Osteoblast (primary cell): ENCODE data around the gene ANGEL2. TPM values are rescaled to one million over a fixed set of nuclear protein-coding genes. Genes with fewer than 3 reads are reported as not detected.
A peak's percentile ranks its signal among the peaks of the same experiment; 100 is the strongest.
"Not testable (repeated sequence)": the region's sequence is repeated elsewhere in the genome, so short reads cannot be mapped to it uniquely, and the experiment has no call there.

Experiments
- DNase-seq: peaks from one replicate; pipeline ENCODE4 v3.0.0; 2011; ENCODE audit warnings: low spot score, mixed read lengths; ENCODE audit not compliant: insufficient read length; ENCODE audit errors: missing footprints
- H2AFZ ChIP-seq: 2 replicates; pipeline ENCODE4 v1.6.0; 2011; ENCODE audit warnings: mild to moderate bottlenecking, low read length
- H3K27ac ChIP-seq: 2 replicates; pipeline ENCODE4 v1.5.1; 2011; ENCODE audit warnings: mild to moderate bottlenecking, low read depth, low read length, moderate library complexity
- H3K27me3 ChIP-seq: 2 replicates; pipeline ENCODE4 v1.6.0; 2012; ENCODE audit warnings: mild to moderate bottlenecking, control low read depth, inconsistent platforms, low read length, moderate library complexity; ENCODE audit not compliant: insufficient read depth
- H3K36me3 ChIP-seq: 2 replicates; pipeline ENCODE4 v1.5.1; 2011; ENCODE audit warnings: mild to moderate bottlenecking, low read length, control low read depth, moderate library complexity; ENCODE audit not compliant: insufficient read depth
- H3K4me1 ChIP-seq: 2 replicates; pipeline ENCODE4 v1.5.1; 2011; ENCODE audit warnings: mild to moderate bottlenecking, low read length, control low read depth, moderate library complexity; ENCODE audit not compliant: insufficient read depth
- H3K4me2 ChIP-seq: 2 replicates; pipeline ENCODE4 v1.6.0; 2011; ENCODE audit warnings: mild to moderate bottlenecking, low read length; ENCODE audit not compliant: insufficient read depth
- H3K4me3 ChIP-seq: fragments of 200-600 bp; sonication (generic); 3 replicates; pipeline ENCODE4 v1.5.1; 2012; ENCODE audit warnings: mild to moderate bottlenecking, low read length, inconsistent platforms; ENCODE audit not compliant: insufficient read depth
- H3K79me2 ChIP-seq: 2 replicates; pipeline ENCODE4 v1.6.0; 2012; ENCODE audit warnings: mild to moderate bottlenecking, low read length, control low read depth, inconsistent platforms; ENCODE audit not compliant: insufficient read depth
- H3K9me3 ChIP-seq: 2 replicates; pipeline ENCODE4 v1.5.1; 2011; ENCODE audit warnings: low read depth, low read length, control low read depth
- H4K20me1 ChIP-seq: 2 replicates; pipeline ENCODE4 v1.6.0; 2012; ENCODE audit warnings: mild to moderate bottlenecking, low read length, control low read depth; ENCODE audit not compliant: insufficient read depth
- total RNA-seq: library from RNA; depleted of rRNA; stranded (reverse); fragments of >200 nt; gene quantifications from 2 replicates; pipeline ENCODE4 v1.2.3, GENCODE V29; 2012
- TF ChIP-seq, protein P1 (sequence below): IDR thresholded peaks from 2 replicates; pipeline ENCODE4 v1.5.1; 2011; ENCODE audit warnings: mild to moderate bottlenecking, low read depth, low read length, moderate library complexity; ENCODE audit errors: extremely low read depth

The ANGEL2 gene
- total RNA-seq, 1 donor, result 46.3 TPM

DNA sequence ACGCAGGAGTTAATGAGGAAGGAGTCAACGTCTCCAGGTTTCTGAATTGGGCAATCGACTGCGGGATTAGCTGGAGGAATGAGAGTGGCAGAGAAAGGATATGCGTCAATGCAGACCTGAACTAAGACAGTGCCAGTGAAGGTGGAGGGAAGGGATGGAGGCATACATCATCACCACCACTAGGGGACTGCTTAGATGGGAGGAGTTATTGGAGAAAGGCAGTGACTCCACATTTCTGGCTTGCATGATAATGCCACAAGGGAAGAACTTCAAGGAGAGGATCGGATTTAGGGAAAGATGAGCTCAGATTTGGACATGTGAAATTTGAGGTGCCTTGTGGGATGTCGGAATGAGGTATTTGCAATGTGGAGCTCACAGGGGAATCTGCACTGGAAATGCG is 47.9 kb downstream of the ANGEL2 start:
- DNase-seq, result peak; percentile 93
- peak overlapping the region; percentile 42 for H3K4me2 ChIP-seq
- peaks cover 3% of the 10 kb centered on the region for H3K27me3 ChIP-seq
- H3K4me1 ChIP-seq, result no peaks in the 10 kb centered on the region
- no peak overlapping the region for H2AFZ ChIP-seq
- no peak overlapping the region for H3K27ac ChIP-seq
- H3K4me3 ChIP-seq, result no peak overlapping the region
- H3K36me3 ChIP-seq, result no peaks in the 10 kb centered on the region
- no peaks in the 10 kb centered on the region for H3K9me3 ChIP-seq
- TF ChIP-seq, protein P1, sequence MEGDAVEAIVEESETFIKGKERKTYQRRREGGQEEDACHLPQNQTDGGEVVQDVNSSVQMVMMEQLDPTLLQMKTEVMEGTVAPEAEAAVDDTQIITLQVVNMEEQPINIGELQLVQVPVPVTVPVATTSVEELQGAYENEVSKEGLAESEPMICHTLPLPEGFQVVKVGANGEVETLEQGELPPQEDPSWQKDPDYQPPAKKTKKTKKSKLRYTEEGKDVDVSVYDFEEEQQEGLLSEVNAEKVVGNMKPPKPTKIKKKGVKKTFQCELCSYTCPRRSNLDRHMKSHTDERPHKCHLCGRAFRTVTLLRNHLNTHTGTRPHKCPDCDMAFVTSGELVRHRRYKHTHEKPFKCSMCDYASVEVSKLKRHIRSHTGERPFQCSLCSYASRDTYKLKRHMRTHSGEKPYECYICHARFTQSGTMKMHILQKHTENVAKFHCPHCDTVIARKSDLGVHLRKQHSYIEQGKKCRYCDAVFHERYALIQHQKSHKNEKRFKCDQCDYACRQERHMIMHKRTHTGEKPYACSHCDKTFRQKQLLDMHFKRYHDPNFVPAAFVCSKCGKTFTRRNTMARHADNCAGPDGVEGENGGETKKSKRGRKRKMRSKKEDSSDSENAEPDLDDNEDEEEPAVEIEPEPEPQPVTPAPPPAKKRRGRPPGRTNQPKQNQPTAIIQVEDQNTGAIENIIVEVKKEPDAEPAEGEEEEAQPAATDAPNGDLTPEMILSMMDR, result peak; percentile 74
- no peaks in the 10 kb centered on the region for H3K79me2 ChIP-seq
- H4K20me1 ChIP-seq, result no peaks in the 10 kb centered on the region

DNA sequence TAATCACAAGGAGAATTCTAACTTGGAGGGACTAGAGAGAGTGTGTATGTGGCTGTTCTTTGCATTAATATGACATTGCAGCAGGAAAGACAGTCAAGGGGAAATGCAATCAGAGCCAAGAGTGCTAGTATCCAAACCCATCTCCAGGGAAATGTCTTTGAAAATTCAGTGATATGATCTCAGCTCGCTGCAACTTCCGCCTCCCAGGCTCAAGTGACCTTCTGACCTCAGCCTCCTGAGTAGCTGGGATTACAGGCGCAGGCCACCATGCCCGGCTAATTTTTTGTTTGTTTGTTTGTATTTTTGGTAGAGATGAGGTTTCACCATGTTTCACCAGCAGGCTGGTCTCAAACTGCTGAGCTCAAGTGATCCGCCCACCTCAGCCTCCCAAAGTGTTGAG is 49.1 kb downstream of the ANGEL2 start:
- Histone ChIP-seq H3K36me3 (no peaks in the 10 kb centered on the region), H3K79me2 (no peaks in the 10 kb centered on the region), H3K4me1 (no peaks in the 10 kb centered on the region), H3K27ac (no peak overlapping the region), H4K20me1 (no peaks in the 10 kb centered on the region), H3K9me3 (no peaks in the 10 kb centered on the region), H3K4me2 (no peak overlapping the region), H2AFZ (no peak overlapping the region), H3K4me3 (no peak overlapping the region), H3K27me3 (peaks cover 1% of the 10 kb centered on the region)
- TF ChIP-seq, protein P1, result no peak
- DNase-seq, result no peak

DNA sequence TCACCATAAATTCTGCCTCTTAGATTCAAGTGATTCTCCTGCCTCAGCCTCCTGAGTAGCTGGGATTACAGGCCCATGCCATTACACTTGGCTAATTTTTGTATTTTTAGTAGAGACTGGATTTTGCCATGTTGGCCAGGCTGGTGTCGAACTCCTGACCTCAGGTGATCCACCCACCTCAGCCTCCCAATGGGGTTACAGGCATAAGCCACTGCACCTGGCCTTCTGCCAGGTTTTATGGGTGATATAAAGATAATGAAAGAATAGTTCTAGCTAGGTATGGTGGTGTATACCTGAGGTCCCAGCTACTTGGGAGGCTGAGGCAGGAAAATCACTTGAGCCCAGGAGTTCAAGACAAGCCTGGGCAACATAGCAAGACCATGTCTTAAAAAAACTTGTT is 50.7 kb downstream of the ANGEL2 start:
- not testable (repeated sequence) for H2AFZ ChIP-seq, H3K79me2 ChIP-seq, DNase-seq, H3K27me3 ChIP-seq, H3K27ac ChIP-seq, H3K9me3 ChIP-seq, H3K4me3 ChIP-seq, H3K4me1 ChIP-seq, H4K20me1 ChIP-seq, H3K36me3 ChIP-seq, H3K4me2 ChIP-seq

DNA sequence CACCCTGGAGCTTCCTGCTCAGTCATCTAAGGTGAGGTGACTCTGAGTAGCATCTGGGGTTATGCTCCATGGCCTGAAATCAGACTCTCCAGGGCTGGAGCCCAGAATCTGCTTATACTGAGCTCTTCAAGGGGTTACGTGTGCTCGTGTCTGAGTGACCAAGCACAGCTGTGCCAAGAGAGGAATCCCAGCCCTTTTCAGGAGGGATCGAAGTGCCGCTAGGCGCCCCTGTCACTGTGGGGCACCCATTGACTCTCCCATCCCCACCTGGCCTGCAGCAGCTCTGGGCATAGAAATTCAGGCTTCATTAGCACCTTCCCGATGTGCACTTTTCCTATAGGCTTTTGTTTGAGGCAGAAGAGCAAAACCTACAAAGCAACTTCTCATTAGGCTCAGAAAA is 51.6 kb downstream of the ANGEL2 start:
- H3K36me3 ChIP-seq, result no peaks in the 10 kb centered on the region
- no peaks in the 10 kb centered on the region for H3K9me3 ChIP-seq

More for the DNA sequence above, 51.6 kb downstream of the ANGEL2 start:
- Histone ChIP-seq H2AFZ (no peak overlapping the region), H4K20me1 (no peaks in the 10 kb centered on the region), H3K4me3 (no peak overlapping the region), H3K4me1 (no peaks in the 10 kb centered on the region), H3K79me2 (no peaks in the 10 kb centered on the region), H3K4me2 (no peak overlapping the region), H3K27me3 (no peaks in the 10 kb centered on the region), H3K27ac (no peak overlapping the region)
- TF ChIP-seq, protein P1, result no peak
- DNase-seq, result no peak
